ENCODE results near the gene BIN2.
"Not testable (repeated sequence)": the region's sequence is repeated elsewhere in the genome, so short reads cannot be mapped to it uniquely, and the experiment has no call there.

BIN2 gene

GRCh38 chr12:51342416-51342815, 18.4 kb upstream of the BIN2 start:
- Histone ChIP-seq H3K9me3 (ENCODE audit: control insufficient read depth, low read depth, low read length) (no peaks in the 10 kb centered on the region), H3K4me1 (ENCODE audit: control insufficient read depth, low read depth, low read length) (peaks cover 4% of the 10 kb centered on the region), H3K36me3 (ENCODE audit: control insufficient read depth, low read depth, low read length) (no peaks in the 10 kb centered on the region), H3K27ac (ENCODE audit: low read length) (no peak overlapping the region), H3K9ac (ENCODE audit: low read length) (no peak overlapping the region), H3K4me3 (ENCODE audit: low read length) (no peak overlapping the region), H3K27me3 (ENCODE audit: control insufficient read depth, insufficient read depth, low read length) (no peaks in the 10 kb centered on the region)

GRCh38 chr12:51341251-51342007, 17.5 kb upstream of the BIN2 start:
- peaks cover 4% of the 10 kb centered on the region for H3K4me1 ChIP-seq (ENCODE audit: control insufficient read depth, low read depth, low read length)
- H3K9ac ChIP-seq (ENCODE audit: low read length), result no peak overlapping the region
- no peaks in the 10 kb centered on the region for H3K36me3 ChIP-seq (ENCODE audit: control insufficient read depth, low read depth, low read length)
- H3K27ac ChIP-seq (ENCODE audit: low read length), result no peak overlapping the region
- H3K27me3 ChIP-seq (ENCODE audit: control insufficient read depth, insufficient read depth, low read length), result no peaks in the 10 kb centered on the region
- peak overlapping the region; percentile 36 for H3K4me3 ChIP-seq (ENCODE audit: low read length)
- H3K9me3 ChIP-seq (ENCODE audit: control insufficient read depth, low read depth, low read length), result no peaks in the 10 kb centered on the region

- no peak overlapping the region for H3K9ac ChIP-seq (ENCODE audit: low read length)
These were observed 15.8 kb upstream of the BIN2 start for GRCh38 chr12:51339750-51340149.

GRCh38 chr12:51337336-51337735, 13.4 kb upstream of the BIN2 start:
- not testable (repeated sequence) for H3K9me3 ChIP-seq (ENCODE audit: control insufficient read depth, low read depth, low read length); H3K4me1 ChIP-seq (ENCODE audit: control insufficient read depth, low read depth, low read length); H3K27me3 ChIP-seq (ENCODE audit: control insufficient read depth, insufficient read depth, low read length); H3K36me3 ChIP-seq (ENCODE audit: control insufficient read depth, low read depth, low read length); H3K27ac ChIP-seq (ENCODE audit: low read length); H3K4me3 ChIP-seq (ENCODE audit: low read length); H3K9ac ChIP-seq (ENCODE audit: low read length)

More at GRCh38 chr12:51339750-51340149, 15.8 kb upstream of the BIN2 start:
- Histone ChIP-seq H3K27ac (ENCODE audit: low read length) (no peak overlapping the region), H3K36me3 (ENCODE audit: control insufficient read depth, low read depth, low read length) (no peaks in the 10 kb centered on the region), H3K4me3 (ENCODE audit: low read length) (no peak overlapping the region), H3K9me3 (ENCODE audit: control insufficient read depth, low read depth, low read length) (no peaks in the 10 kb centered on the region), H3K4me1 (ENCODE audit: control insufficient read depth, low read depth, low read length) (peaks cover 4% of the 10 kb centered on the region), H3K27me3 (ENCODE audit: control insufficient read depth, insufficient read depth, low read length) (no peaks in the 10 kb centered on the region)

GRCh38 chr12:51335931-51336330, 12.0 kb upstream of the BIN2 start:
- Histone ChIP-seq H3K9me3 (ENCODE audit: control insufficient read depth, low read depth, low read length) (no peaks in the 10 kb centered on the region), H3K4me3 (ENCODE audit: low read length) (no peak overlapping the region), H3K9ac (ENCODE audit: low read length) (no peak overlapping the region), H3K36me3 (ENCODE audit: control insufficient read depth, low read depth, low read length) (no peaks in the 10 kb centered on the region), H3K4me1 (ENCODE audit: control insufficient read depth, low read depth, low read length) (peaks cover under 1% of the 10 kb centered on the region), H3K27me3 (ENCODE audit: control insufficient read depth, insufficient read depth, low read length) (no peaks in the 10 kb centered on the region), H3K27ac (ENCODE audit: low read length) (no peak overlapping the region)

- H3K27me3 ChIP-seq (ENCODE audit: control insufficient read depth, insufficient read depth, low read length), result no peaks in the 10 kb centered on the region
- H3K4me3 ChIP-seq (ENCODE audit: low read length), result no peak overlapping the region
- H3K4me1 ChIP-seq (ENCODE audit: control insufficient read depth, low read depth, low read length), result no peaks in the 10 kb centered on the region
- no peak overlapping the region for H3K9ac ChIP-seq (ENCODE audit: low read length)
- no peak overlapping the region for H3K27ac ChIP-seq (ENCODE audit: low read length)
- H3K9me3 ChIP-seq (ENCODE audit: control insufficient read depth, low read depth, low read length), result no peaks in the 10 kb centered on the region
- no peaks in the 10 kb centered on the region for H3K36me3 ChIP-seq (ENCODE audit: control insufficient read depth, low read depth, low read length)
These were observed 10.8 kb upstream of the BIN2 start for GRCh38 chr12:51334764-51335163.

- Histone ChIP-seq H3K9me3 (ENCODE audit: control insufficient read depth, low read depth, low read length) (no peaks in the 10 kb centered on the region), H3K9ac (ENCODE audit: low read length) (no peak overlapping the region), H3K4me1 (ENCODE audit: control insufficient read depth, low read depth, low read length) (no peaks in the 10 kb centered on the region), H3K27me3 (ENCODE audit: control insufficient read depth, insufficient read depth, low read length) (no peaks in the 10 kb centered on the region), H3K36me3 (ENCODE audit: control insufficient read depth, low read depth, low read length) (no peaks in the 10 kb centered on the region), H3K4me3 (ENCODE audit: low read length) (no peak overlapping the region), H3K27ac (ENCODE audit: low read length) (no peak overlapping the region)
These were observed 9.6 kb upstream of the BIN2 start for GRCh38 chr12:51333536-51333935.

GRCh38 chr12:51330186-51330585, 6.2 kb upstream of the BIN2 start:
- no peak overlapping the region for H3K9ac ChIP-seq (ENCODE audit: low read length)
- H3K4me1 ChIP-seq (ENCODE audit: control insufficient read depth, low read depth, low read length), result no peaks in the 10 kb centered on the region
- H3K9me3 ChIP-seq (ENCODE audit: control insufficient read depth, low read depth, low read length), result no peaks in the 10 kb centered on the region
- no peak overlapping the region for H3K4me3 ChIP-seq (ENCODE audit: low read length)
- H3K27ac ChIP-seq (ENCODE audit: low read length), result no peak overlapping the region
- H3K27me3 ChIP-seq (ENCODE audit: control insufficient read depth, insufficient read depth, low read length), result no peaks in the 10 kb centered on the region
- no peaks in the 10 kb centered on the region for H3K36me3 ChIP-seq (ENCODE audit: control insufficient read depth, low read depth, low read length)

GRCh38 chr12:51329742-51330141, 5.8 kb upstream of the BIN2 start:
- Histone ChIP-seq H3K27me3 (ENCODE audit: control insufficient read depth, insufficient read depth, low read length) (no peaks in the 10 kb centered on the region), H3K4me3 (ENCODE audit: low read length) (no peak overlapping the region), H3K9ac (ENCODE audit: low read length) (no peak overlapping the region), H3K36me3 (ENCODE audit: control insufficient read depth, low read depth, low read length) (no peaks in the 10 kb centered on the region), H3K4me1 (ENCODE audit: control insufficient read depth, low read depth, low read length) (no peaks in the 10 kb centered on the region), H3K9me3 (ENCODE audit: control insufficient read depth, low read depth, low read length) (no peaks in the 10 kb centered on the region), H3K27ac (ENCODE audit: low read length) (no peak overlapping the region)

- H3K4me1 ChIP-seq (ENCODE audit: control insufficient read depth, low read depth, low read length), result no peaks in the 10 kb centered on the region
- H3K36me3 ChIP-seq (ENCODE audit: control insufficient read depth, low read depth, low read length), result no peaks in the 10 kb centered on the region
- no peak overlapping the region for H3K27ac ChIP-seq (ENCODE audit: low read length)
- H3K27me3 ChIP-seq (ENCODE audit: control insufficient read depth, insufficient read depth, low read length), result no peaks in the 10 kb centered on the region
- H3K4me3 ChIP-seq (ENCODE audit: low read length), result no peak overlapping the region
- H3K9ac ChIP-seq (ENCODE audit: low read length), result no peak overlapping the region
- H3K9me3 ChIP-seq (ENCODE audit: control insufficient read depth, low read depth, low read length), result no peaks in the 10 kb centered on the region
These were observed 4.6 kb upstream of the BIN2 start for GRCh38 chr12:51328587-51328986.

GRCh38 chr12:51326698-51327439, 2.9 kb upstream of the BIN2 start:
- Histone ChIP-seq H3K27ac (ENCODE audit: low read length) (no peak overlapping the region), H3K27me3 (ENCODE audit: control insufficient read depth, insufficient read depth, low read length) (no peaks in the 10 kb centered on the region), H3K4me1 (ENCODE audit: control insufficient read depth, low read depth, low read length) (no peaks in the 10 kb centered on the region), H3K9me3 (ENCODE audit: control insufficient read depth, low read depth, low read length) (no peaks in the 10 kb centered on the region), H3K4me3 (ENCODE audit: low read length) (no peak overlapping the region), H3K9ac (ENCODE audit: low read length) (no peak overlapping the region), H3K36me3 (ENCODE audit: control insufficient read depth, low read depth, low read length) (no peaks in the 10 kb centered on the region)

GRCh38 chr12:51324953-51325352, 979 bp upstream of the BIN2 start:
- Histone ChIP-seq H3K27me3 (ENCODE audit: control insufficient read depth, insufficient read depth, low read length) (no peaks in the 10 kb centered on the region), H3K36me3 (ENCODE audit: control insufficient read depth, low read depth, low read length) (no peaks in the 10 kb centered on the region), H3K27ac (ENCODE audit: low read length) (no peak overlapping the region), H3K9me3 (ENCODE audit: control insufficient read depth, low read depth, low read length) (no peaks in the 10 kb centered on the region), H3K9ac (ENCODE audit: low read length) (no peak overlapping the region), H3K4me1 (ENCODE audit: control insufficient read depth, low read depth, low read length) (peaks cover 9% of the 10 kb centered on the region), H3K4me3 (ENCODE audit: low read length) (no peak overlapping the region)

All from iPS-18a (cell line).